K562 (cell line): Measurements from ENCODE around the gene DPEP1. TPM values are rescaled to one million over a fixed set of nuclear protein-coding genes. Genes with fewer than 3 reads are reported as not detected.

ENCODE experiments used
- ARNT ChIP-seq, 2 experiments: fragments of 450-650 bp; IDR thresholded peaks; 2 replicates each; pipeline ENCODE4 v1.6.1; 2016; ENCODE audit warnings: mild to moderate bottlenecking in 1 of 2
- HMG20B ChIP-seq: fragments of 250-450 bp; sonication (Bioruptor Pico); IDR thresholded peaks from 2 replicates; pipeline ENCODE4 v1.5.0; 2021; ENCODE audit warnings: mild to moderate bottlenecking
- RAD21 ChIP-seq, 2 experiments: fragments of 250-450 bp in 1 of 2; fragments of 450-650 bp in 1 of 2; sonication (Bioruptor Pico) in 1 of 2; formaldehyde crosslinking in 1 of 2; IDR thresholded peaks in 1 of 2; conservative IDR thresholded peaks in 1 of 2; 2 replicates each; pipeline versions ENCODE4 v1.4.0 to v1.8.0; 2020 to 2022; ENCODE audit warnings: mild to moderate bottlenecking in 2 of 2, moderate library complexity in 1 of 2
- TCF7 ChIP-seq: sonication (generic); IDR thresholded peaks from 2 replicates; pipeline ENCODE4 v1.6.1; 2016; ENCODE audit warnings: antibody characterized with exemption, borderline replicate concordance
- ZNF140 ChIP-seq: fragments of 250-450 bp; sonication (Bioruptor Pico); IDR thresholded peaks from 2 replicates; pipeline ENCODE4 v1.8.0; 2021; ENCODE audit warnings: moderate library complexity, mild to moderate bottlenecking, inconsistent platforms
- polyA plus RNA-seq, 8 experiments: library from polyadenylated mRNA; depleted of rRNA in 4 of 8; stranded (reverse) in 5 of 8; unstranded in 3 of 8; fragments of >200 nt; fragmentation: Nextera tagmentation in 2 of 8; fragmentation: Illumina TruSeq in 1 of 8; extraction: Ambion mirVana in 2 of 8; extraction: Trizol in 1 of 8; gene quantifications; 2 replicates each; pipeline versions ENCODE4 v1.2.1 to v1.2.3, GENCODE V29; 2011 to 2014; ENCODE audit warnings: inconsistent platforms in 1 of 8, missing spikeins in 1 of 8
- total RNA-seq, 7 experiments: library from RNA; depleted of rRNA in 6 of 7; stranded (reverse); fragments of >200 nt in 6 of 7; fragmentation: Illumina TruSeq in 2 of 7; extraction: Trizol in 2 of 7; gene quantifications; 2 replicates each; pipeline versions ENCODE4 v1.2.1 to v1.2.3, GENCODE V29; 2011 to 2021; ENCODE audit warnings: low replicate concordance in 1 of 7
- TF ChIP-seq, protein P1 (sequence below): fragments of 250-450 bp; sonication (Bioruptor Pico); IDR thresholded peaks from 2 replicates; pipeline ENCODE4 v1.4.0; 2020
- TF ChIP-seq, protein P2 (sequence below): fragments of 450-650 bp; formaldehyde crosslinking; IDR thresholded peaks from 2 replicates; pipeline ENCODE4 v1.4.0; 2022; ENCODE audit warnings: missing genetic modification characterization
- TF ChIP-seq, protein P3 (sequence below): fragments of 200-600 bp; sonication (generic); IDR thresholded peaks from one replicate; pipeline ENCODE4 v1.6.1; 2012; ENCODE audit warnings: mild to moderate bottlenecking, low read depth, low read length, inconsistent platforms

The DPEP1 gene
- total and polyA plus RNA-seq, 9 of the 15 experiments (the other 6 are each of a cell fraction or from before 2014, with no cell fraction given) = 0.14 to 0.31 (median 0.20) TPM; not detected in 6

DNA sequence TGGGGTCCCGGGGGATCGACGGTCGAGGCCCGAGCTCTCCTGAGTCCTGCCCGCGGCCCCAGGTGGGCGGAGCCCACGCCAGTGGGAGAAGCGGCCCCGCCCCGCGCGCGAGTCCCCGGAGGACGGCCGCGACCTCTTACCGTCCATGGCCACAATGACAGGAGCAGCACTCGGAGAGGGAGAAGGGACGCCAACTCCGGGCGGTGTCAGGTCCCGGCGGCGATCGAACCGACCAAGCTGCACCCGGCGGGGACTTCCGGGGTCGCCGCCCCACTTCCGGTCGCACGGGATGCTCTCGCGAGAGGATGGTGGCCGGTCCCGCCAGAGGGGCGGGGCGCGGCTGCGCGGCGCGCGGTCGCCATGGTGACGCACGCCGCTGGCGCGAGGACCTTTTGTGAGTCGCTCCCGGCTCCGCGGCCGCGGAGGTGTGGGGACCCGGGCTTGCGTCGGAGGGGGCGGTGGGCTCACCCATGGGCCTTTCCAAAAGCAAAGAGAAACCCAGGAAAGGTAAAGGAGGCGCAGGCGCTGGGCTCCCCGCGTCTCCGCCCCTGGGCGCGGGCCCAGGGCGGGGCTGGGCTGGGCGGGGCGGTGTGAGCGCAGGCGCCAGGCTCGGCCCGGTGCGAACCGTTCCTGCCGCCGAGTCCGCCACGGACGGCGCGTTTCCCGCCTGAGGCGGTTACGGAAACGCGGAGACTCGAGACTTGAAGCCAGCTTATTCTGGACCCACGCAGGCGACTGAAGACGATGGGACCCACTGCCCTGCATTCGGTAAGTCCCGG is 44.2 kb downstream of the DPEP1 start, which contains the start of the genes CHMP1A and SPATA33 (continued):
- TF ChIP-seq, protein P1, sequence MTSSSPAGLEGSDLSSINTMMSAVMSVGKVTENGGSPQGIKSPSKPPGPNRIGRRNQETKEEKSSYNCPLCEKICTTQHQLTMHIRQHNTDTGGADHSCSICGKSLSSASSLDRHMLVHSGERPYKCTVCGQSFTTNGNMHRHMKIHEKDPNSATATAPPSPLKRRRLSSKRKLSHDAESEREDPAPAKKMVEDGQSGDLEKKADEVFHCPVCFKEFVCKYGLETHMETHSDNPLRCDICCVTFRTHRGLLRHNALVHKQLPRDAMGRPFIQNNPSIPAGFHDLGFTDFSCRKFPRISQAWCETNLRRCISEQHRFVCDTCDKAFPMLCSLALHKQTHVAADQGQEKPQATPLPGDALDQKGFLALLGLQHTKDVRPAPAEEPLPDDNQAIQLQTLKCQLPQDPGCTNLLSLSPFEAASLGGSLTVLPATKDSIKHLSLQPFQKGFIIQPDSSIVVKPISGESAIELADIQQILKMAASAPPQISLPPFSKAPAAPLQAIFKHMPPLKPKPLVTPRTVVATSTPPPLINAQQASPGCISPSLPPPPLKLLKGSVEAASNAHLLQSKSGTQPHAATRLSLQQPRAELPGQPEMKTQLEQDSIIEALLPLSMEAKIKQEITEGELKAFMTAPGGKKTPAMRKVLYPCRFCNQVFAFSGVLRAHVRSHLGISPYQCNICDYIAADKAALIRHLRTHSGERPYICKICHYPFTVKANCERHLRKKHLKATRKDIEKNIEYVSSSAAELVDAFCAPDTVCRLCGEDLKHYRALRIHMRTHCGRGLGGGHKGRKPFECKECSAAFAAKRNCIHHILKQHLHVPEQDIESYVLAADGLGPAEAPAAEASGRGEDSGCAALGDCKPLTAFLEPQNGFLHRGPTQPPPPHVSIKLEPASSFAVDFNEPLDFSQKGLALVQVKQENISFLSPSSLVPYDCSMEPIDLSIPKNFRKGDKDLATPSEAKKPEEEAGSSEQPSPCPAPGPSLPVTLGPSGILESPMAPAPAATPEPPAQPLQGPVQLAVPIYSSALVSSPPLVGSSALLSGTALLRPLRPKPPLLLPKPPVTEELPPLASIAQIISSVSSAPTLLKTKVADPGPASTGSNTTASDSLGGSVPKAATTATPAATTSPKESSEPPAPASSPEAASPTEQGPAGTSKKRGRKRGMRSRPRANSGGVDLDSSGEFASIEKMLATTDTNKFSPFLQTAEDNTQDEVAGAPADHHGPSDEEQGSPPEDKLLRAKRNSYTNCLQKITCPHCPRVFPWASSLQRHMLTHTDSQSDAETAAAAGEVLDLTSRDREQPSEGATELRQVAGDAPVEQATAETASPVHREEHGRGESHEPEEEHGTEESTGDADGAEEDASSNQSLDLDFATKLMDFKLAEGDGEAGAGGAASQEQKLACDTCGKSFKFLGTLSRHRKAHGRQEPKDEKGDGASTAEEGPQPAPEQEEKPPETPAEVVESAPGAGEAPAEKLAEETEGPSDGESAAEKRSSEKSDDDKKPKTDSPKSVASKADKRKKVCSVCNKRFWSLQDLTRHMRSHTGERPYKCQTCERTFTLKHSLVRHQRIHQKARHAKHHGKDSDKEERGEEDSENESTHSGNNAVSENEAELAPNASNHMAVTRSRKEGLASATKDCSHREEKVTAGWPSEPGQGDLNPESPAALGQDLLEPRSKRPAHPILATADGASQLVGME (CRISPR knock-in tag) = no peak
- TF ChIP-seq TCF7 (no peak), HMG20B (CRISPR knock-in tag) (no peak), ZNF140 (CRISPR knock-in tag) (no peak), RAD21 (CRISPR knock-in tag; conservative IDR thresholded peaks at IDR 0.05 in 1 of 2, IDR thresholded peaks at IDR 0.05 in 1 of 2) (no peak), ARNT (IDR thresholded peaks at IDR 0.05) (no peak)
- TF ChIP-seq, protein P2, sequence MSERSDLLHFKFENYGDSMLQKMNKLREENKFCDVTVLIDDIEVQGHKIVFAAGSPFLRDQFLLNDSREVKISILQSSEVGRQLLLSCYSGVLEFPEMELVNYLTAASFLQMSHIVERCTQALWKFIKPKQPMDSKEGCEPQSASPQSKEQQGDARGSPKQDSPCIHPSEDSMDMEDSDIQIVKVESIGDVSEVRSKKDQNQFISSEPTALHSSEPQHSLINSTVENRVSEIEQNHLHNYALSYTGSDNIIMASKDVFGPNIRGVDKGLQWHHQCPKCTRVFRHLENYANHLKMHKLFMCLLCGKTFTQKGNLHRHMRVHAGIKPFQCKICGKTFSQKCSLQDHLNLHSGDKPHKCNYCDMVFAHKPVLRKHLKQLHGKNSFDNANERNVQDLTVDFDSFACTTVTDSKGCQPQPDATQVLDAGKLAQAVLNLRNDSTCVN (CRISPR knock-in tag) = no peak
- TF ChIP-seq, protein P3, sequence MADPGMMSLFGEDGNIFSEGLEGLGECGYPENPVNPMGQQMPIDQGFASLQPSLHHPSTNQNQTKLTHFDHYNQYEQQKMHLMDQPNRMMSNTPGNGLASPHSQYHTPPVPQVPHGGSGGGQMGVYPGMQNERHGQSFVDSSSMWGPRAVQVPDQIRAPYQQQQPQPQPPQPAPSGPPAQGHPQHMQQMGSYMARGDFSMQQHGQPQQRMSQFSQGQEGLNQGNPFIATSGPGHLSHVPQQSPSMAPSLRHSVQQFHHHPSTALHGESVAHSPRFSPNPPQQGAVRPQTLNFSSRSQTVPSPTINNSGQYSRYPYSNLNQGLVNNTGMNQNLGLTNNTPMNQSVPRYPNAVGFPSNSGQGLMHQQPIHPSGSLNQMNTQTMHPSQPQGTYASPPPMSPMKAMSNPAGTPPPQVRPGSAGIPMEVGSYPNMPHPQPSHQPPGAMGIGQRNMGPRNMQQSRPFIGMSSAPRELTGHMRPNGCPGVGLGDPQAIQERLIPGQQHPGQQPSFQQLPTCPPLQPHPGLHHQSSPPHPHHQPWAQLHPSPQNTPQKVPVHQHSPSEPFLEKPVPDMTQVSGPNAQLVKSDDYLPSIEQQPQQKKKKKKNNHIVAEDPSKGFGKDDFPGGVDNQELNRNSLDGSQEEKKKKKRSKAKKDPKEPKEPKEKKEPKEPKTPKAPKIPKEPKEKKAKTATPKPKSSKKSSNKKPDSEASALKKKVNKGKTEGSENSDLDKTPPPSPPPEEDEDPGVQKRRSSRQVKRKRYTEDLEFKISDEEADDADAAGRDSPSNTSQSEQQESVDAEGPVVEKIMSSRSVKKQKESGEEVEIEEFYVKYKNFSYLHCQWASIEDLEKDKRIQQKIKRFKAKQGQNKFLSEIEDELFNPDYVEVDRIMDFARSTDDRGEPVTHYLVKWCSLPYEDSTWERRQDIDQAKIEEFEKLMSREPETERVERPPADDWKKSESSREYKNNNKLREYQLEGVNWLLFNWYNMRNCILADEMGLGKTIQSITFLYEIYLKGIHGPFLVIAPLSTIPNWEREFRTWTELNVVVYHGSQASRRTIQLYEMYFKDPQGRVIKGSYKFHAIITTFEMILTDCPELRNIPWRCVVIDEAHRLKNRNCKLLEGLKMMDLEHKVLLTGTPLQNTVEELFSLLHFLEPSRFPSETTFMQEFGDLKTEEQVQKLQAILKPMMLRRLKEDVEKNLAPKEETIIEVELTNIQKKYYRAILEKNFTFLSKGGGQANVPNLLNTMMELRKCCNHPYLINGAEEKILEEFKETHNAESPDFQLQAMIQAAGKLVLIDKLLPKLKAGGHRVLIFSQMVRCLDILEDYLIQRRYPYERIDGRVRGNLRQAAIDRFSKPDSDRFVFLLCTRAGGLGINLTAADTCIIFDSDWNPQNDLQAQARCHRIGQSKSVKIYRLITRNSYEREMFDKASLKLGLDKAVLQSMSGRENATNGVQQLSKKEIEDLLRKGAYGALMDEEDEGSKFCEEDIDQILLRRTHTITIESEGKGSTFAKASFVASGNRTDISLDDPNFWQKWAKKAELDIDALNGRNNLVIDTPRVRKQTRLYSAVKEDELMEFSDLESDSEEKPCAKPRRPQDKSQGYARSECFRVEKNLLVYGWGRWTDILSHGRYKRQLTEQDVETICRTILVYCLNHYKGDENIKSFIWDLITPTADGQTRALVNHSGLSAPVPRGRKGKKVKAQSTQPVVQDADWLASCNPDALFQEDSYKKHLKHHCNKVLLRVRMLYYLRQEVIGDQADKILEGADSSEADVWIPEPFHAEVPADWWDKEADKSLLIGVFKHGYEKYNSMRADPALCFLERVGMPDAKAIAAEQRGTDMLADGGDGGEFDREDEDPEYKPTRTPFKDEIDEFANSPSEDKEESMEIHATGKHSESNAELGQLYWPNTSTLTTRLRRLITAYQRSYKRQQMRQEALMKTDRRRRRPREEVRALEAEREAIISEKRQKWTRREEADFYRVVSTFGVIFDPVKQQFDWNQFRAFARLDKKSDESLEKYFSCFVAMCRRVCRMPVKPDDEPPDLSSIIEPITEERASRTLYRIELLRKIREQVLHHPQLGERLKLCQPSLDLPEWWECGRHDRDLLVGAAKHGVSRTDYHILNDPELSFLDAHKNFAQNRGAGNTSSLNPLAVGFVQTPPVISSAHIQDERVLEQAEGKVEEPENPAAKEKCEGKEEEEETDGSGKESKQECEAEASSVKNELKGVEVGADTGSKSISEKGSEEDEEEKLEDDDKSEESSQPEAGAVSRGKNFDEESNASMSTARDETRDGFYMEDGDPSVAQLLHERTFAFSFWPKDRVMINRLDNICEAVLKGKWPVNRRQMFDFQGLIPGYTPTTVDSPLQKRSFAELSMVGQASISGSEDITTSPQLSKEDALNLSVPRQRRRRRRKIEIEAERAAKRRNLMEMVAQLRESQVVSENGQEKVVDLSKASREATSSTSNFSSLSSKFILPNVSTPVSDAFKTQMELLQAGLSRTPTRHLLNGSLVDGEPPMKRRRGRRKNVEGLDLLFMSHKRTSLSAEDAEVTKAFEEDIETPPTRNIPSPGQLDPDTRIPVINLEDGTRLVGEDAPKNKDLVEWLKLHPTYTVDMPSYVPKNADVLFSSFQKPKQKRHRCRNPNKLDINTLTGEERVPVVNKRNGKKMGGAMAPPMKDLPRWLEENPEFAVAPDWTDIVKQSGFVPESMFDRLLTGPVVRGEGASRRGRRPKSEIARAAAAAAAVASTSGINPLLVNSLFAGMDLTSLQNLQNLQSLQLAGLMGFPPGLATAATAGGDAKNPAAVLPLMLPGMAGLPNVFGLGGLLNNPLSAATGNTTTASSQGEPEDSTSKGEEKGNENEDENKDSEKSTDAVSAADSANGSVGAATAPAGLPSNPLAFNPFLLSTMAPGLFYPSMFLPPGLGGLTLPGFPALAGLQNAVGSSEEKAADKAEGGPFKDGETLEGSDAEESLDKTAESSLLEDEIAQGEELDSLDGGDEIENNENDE = no peak
